Muscle of back (tissue), 11 donors: ENCODE results near the gene GIMAP7. TPM values are rescaled to one million over a fixed set of nuclear protein-coding genes. Genes with fewer than 3 reads are reported as not detected.

Source experiments
- DNase-seq, 3 donors: peaks; one replicate each; pipeline versions ENCODE4 v3.0.0 to v3.0.0-alpha.2; 2013
- polyA plus RNA-seq, 10 donors: library from polyadenylated mRNA; unstranded; fragments of 120-200 nt; gene quantifications; one replicate each; pipeline ENCODE4 v1.2.1, GENCODE V29; 2013; ENCODE audit not compliant: insufficient read length in 10 of 10

GIMAP7 gene
- polyA plus RNA-seq, 10 donors, result 7.9 to 20.3 (median 10.6) TPM

GRCh38 chr7:150568714-150569113 is 54.0 kb downstream of the GIMAP7 start:
- no peak for DNase-seq

DNA sequence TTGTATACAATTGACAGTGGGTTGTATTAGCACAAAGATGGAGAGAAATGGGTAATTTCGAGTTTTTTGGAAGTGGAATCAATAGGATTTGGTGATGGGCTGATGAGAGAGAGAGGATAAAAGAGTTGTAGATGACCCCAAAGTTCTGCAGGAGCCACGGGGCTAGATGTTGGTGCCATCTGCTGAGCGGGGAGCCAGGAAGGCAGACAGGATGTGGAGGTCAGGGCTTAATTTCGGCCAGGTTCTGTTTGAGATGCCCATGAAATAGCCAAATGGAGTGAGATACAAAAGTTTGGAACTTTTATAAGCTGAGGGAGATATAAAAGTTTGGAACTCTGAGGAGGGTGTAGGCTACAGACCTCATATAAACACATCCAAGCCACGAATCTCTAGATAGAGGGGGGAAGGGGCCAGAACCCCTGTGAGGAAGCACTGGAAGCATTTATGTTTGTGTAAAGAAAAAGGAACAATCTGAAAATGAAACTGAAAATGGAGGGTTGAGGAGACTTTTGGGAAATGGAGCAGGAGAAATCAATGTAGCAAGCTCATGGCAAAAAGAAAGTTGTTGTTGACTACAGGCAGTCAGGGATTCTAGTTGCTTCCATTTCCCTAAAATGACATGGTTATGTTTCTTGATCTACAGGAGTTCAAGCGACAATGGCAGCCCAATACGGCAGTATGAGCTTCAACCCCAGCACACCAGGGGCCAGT is 54.7 kb downstream of the GIMAP7 start:
- DNase-seq, result no peak

Other genes with a start within 250 kb of the GIMAP7 start
- 1 to 10 TPM; 4.1 to 9.6 (median 6.2) TPM for gene LRRC61, start 191.5 kb upstream of the GIMAP7 start, polyA plus RNA-seq
- gene ACTR3C, start 191.3 kb upstream of the GIMAP7 start, polyA plus RNA-seq, result 1 to 10 TPM in 8 of 10 donors, under 1 TPM in 2; 0.59 to 3.2 (median 1.4) TPM
- gene RARRES2, start 173.2 kb upstream of the GIMAP7 start, polyA plus RNA-seq, result 10 to 100 TPM; 35.4 to 70.6 (median 47.5) TPM
- 10 to 100 TPM; 58.1 to 75.0 (median 65.7) TPM for gene REPIN1, start 146.1 kb upstream of the GIMAP7 start, polyA plus RNA-seq
- gene ZNF775, start 135.5 kb upstream of the GIMAP7 start, polyA plus RNA-seq, result 1 to 10 TPM; 3.8 to 7.4 (median 5.3) TPM
- 1 to 10 TPM; 5.5 to 9.8 (median 7.1) TPM for gene GIMAP8, start 64.2 kb upstream of the GIMAP7 start, polyA plus RNA-seq
- gene GIMAP4, start 52.5 kb downstream of the GIMAP7 start, polyA plus RNA-seq, result 10 to 100 TPM; 17.1 to 32.7 (median 21.8) TPM
- gene GIMAP6, start 117.5 kb downstream of the GIMAP7 start, polyA plus RNA-seq, result 10 to 100 TPM; 11.9 to 23.1 (median 15.5) TPM
- gene GIMAP2, start 170.8 kb downstream of the GIMAP7 start, polyA plus RNA-seq, result 10 to 100 TPM in 1 of 10 donors, 1 to 10 TPM in 9; 5.1 to 11.0 (median 6.7) TPM
- 1 to 10 TPM; 1.8 to 4.7 (median 2.9) TPM for gene GIMAP1, start 201.7 kb downstream of the GIMAP7 start, polyA plus RNA-seq
- 10 to 100 TPM in 2 of 10 donors, 1 to 10 TPM in 8; 5.6 to 15.5 (median 7.6) TPM for gene GIMAP5, start 222.5 kb downstream of the GIMAP7 start, polyA plus RNA-seq